Measurements from ENCODE around the gene TBC1D3B. TPM values are rescaled to one million over a fixed set of nuclear protein-coding genes. Genes with fewer than 3 reads are reported as not detected.
"Not testable (repeated sequence)": the region's sequence is repeated elsewhere in the genome, so short reads cannot be mapped to it uniquely, and the experiment has no call there.

The TBC1D3B gene
- polyA plus RNA-seq, 1 donor = 10.9 TPM

DNA sequence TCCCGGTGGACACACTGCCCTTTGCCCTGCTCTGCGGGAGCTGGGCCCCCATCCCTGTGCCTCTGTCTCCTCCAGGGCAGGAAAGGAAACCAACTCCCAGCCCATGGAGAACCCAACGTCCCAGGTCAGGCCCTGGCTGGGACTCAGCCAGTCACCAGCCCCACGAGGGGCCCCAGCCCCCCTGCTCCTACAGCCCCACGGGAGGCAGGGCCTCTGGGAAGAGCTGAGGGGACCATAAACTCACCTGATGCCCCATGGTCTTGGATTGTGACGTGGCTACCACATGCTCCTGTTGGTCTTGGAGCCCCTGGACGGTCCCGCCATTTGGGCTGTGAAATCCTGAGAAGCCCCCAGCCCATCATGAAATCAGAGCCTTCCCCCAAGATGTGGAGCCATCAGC lies 7.6 kb downstream of the TBC1D3B start:
- DNase-seq = not testable (repeated sequence)

DNA sequence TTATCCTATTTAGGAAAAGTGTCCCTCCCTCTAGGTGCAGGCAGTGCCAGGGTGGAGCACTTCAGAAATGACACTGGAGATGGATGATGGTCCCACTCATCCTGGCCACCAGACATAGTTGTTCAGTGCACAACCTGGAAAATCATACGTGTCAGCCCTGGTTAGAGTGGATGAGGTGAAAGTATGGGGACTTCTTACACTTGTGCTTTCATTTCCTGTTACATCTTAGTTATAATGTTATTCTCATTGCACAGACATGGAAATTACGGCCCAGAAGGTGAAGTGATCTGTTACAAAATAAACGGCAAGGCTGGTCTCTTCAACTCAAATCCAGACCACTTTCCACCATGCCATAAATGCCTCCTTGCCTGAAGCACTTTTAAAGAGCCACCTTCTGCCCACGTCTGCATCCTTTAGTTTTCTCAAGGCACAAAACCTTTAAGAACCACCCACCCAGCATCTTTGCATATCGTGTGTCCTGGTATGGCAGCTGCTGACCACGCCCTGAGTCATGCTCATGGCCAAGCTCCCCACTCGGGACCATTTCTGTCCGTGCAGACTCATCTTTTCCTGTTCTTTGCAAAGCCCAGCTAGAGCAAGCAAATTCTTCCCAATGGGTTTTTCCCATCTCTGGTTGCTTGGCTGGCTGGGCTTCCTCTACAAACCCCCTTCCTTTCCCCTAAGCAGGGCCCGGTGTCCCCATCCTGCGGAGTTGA lies 22.4 kb downstream of the TBC1D3B start:
- DNase-seq = no peak

DNA sequence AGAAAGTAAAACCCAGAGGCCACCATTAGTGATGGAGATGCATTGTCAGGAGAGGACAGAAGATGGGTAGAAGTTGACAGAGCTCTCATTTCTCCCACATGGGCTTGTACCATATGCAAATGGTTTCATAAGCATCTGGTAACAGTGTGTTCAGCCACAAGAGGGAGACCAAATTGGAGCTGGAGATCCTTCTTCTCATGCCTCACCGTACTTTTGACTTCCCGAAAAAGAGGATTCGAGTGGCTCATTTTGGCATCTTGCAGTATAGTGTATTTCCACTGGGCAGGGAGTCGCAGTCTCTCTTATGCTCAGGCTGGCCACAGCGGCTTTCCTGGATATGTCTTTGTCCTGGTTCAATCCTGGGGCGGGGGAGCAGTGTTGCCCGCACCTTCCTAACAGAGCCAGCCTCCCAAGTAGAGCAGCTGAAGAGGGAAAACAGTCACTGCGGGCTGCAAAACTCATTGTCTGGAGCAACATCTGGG lies 23.8 kb downstream of the TBC1D3B start:
- no peak for DNase-seq

DNA sequence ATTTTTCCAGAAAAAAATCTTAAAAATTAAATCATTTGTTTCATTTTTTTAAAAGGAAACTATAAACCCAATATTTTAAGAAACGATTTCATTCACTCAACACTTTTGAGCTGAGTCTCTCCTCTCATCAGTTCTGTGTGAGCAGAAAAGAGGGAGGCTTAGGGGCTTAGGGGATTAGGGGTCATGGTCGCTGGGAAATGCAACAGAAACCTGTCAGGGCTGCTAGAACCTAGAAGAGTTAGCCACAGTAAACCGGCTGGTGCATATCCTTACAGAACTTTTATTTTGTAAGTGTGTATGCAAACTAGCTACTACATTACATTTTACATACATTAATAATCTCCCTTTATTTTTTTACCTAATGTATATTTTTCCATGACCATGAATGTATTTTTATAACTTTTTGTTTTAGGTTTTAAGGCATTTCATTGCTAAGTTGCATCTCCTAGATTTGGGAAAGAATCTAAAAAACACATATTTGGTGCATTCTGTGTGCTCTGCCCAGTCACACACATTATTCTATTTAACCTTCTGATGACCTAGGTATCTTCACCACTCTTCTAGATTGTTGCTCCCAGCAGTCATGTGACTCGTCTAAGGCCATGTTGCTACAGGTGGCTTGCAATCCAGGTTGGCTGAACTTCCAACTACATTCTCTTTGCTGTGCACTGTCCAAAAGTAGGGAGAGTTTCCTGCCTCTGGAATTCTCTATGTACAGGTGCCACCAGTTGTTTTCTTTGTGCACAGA lies 24.4 kb downstream of the TBC1D3B start:
- DNase-seq = no peak

DNA sequence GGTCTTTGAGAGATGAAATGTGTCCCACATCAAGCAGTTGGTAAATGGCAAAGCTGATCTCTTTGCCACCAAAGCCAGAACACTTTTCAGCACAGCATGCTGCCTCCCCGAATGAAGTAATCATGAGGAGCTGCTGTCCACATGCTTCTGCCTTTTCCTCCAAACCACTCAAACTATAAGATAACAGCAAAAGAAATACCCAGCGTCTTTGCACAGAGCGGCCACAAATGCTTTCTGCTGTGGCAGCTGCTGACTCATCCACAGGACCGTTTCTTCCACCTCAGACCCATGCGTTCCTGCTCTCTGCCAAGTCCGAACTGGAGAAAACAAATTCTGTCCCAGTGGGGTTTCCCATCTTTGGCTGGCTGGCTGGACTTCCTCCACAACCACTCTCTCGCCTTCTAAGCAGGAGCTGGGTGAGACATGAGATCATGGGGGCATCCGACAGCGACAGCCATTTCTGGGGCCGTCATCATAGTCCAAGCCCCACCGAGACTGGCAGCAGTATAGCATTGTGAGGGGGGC lies 27.1 kb downstream of the TBC1D3B start:
- DNase-seq = no peak

DNA sequence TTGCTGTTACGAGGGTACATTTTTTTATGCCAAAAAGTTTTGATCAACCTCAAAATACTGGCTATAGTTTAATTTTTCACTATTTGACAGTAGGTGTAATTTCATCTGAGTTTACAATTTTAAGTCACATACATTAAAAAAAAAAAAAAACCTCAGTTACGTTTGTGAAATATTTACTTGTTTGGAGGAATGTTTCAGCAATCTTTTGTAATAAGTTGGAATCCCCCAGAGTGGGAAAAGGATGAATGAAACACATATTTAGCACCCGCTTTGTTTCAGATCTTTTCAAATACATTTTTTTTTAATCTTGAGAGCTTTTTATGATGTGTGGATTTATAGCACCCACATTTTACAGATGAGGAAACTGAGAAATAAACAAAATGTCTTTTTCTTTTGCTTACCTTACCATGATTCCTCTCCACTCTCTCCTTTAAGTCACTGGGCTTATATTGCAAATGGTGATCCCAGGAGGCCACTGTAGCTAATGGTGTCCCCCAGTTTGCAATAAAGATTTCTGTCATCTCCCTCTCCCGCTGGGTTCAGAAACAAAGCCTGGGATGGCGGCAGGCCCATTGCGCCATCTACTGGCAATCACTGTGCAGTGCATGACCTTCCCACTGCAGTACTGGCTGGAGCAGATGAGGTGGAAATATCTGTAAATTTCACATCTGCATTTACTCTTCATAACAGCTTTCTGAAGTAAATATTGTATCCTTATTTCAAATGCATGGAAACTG lies 27.7 kb downstream of the TBC1D3B start:
- peak; percentile 70 for DNase-seq

DNA sequence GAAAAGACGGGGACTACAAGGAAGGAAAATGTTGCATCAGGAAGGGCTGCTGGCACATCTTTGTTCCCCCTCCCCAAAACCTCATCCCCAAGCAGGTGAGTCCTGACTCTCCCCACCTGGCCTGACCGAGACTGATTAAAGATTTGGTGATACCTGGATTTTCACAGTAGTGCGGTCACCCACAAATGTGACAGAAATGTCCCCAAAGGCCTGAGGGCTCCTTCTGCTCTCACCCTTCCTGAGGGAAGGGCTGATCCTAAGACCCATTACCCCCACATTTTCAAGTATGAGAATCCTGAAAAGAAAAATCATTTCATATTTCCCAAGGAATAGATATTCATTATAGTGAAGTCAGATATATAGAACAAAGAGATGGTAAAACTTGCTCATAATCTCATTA lies 28.8 kb downstream of the TBC1D3B start:
- DNase-seq = no peak

DNA sequence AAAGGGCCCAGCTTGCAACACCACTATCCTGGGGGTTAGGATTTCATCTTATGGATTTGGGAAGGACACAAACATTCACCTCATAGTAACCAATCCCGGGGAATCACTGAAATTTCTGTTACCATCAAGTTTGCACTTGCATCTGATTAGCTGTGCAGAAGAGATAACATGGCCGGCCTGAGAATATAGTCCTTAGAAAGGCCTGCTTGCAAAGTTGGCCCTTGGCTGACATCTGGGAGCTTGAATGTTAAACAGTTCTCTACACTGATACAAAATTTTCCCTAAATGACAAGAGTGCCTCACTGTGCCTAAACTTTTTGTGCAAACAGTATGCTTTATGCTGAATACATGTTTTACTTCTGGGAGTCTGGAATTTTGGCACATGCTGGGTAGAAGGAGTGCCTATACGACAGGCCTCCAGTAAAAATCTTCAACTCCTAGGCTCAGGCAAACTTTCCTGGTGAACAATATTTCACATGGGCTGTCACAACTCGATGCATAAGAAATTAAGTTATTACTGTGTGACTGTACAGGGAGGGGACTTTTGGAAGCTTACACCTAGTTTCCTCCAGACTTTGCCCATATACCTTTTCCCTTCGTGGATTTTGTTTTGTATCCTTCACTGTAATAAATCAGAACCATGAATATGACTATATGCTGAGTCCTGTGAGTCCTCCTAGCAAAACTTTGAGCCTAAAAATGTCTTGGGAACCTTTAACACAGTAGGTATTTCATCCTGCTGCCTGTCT lies 31.3 kb downstream of the TBC1D3B start:
- no peak for DNase-seq

DNA sequence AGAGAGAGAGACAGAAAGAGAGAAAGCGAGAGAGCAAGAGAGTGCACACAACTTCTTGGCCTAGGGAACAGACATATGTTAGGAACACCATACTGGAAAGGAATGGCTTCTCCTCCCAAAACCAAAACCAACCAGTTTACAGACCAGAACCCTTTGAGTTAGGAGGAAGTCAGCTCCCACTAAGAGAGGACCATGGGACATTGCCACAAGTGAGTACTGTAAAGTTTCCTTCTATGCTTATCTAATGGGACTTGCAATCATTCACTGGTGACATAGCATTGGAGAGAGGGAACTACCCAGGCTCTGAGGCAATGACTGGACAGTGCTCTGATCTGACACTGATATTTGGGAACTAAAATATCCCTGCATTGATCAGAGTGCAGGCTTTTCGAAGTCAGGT lies 32.4 kb downstream of the TBC1D3B start:
- no peak for DNase-seq

DNA sequence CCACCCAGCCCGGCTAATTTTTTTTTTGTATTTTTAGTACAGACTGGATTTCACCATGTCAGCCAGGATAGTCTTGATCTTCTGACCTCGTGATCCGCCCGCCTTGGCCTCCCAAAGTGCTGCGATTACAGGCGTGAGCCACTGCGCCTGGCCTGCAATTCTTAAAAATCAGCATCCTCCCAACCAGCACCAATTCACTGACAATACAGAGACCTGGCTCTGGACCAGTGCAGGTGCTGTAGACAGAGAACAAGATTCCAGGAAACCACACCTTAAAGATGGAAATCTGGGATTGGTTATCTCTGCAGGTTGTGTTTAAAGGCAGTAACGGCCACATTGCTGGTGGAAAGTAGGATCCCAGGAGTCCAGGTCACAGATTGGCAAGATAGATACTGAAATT lies 33.6 kb downstream of the TBC1D3B start:
- no peak for DNase-seq

DNA sequence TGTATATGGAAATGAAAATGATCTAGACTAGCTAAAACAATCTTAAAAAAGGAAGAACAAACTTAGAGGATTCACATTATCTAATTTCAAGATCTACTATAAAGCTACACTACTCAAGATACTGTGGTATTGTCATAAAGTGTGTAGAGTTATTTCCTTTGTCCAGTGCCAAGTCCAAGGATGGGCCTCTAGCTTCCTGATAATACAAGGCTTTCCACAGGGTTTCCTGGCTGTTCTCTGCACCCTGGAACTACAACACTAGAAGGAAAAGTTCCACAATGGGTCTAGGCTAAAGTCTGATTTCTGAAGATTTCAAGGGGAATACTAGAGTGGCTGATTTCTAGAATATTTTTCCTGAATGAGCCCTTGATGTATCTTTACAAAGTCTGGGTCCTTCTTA lies 34.2 kb downstream of the TBC1D3B start:
- DNase-seq = no peak

DNA sequence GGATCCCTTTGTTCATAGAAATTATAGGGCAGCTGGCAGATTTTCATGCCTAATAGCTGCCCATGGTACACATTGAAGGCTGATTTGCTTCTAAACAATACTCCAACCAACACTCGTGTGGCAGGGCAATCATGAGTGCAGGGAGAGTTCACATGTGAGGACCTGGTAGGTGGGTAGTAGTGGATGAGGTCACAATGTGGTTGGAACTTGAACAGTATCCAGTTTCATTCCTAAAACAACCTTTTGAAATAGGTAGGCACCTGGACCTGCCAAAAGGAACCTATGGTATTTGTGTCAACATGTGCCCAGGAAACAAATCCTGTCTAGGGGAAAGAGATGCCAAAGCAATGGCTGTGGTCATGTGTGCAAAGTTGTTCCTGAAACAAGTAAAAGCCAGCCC lies 40.0 kb downstream of the TBC1D3B start:
- no peak for DNase-seq

DNA sequence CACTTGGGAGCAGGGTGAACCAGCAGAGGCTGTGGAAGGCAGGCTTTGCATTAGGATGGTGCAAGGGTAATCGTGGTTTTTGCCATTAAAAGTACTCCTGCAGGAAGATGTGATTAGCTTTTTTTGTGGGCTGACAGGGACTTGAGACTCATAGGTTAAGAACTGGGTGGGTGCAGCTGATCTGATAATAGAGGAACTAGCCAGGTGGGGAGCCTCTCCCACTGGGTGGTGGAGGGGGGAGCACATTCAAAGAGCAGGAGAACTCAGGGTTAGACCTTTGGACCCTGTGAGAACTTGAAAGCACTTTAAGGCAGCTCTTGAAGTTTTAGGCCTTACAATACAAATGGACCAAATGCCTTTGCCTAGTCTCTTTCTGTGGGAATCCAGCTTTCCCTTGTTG lies 40.4 kb downstream of the TBC1D3B start:
- DNase-seq = no peak

DNA sequence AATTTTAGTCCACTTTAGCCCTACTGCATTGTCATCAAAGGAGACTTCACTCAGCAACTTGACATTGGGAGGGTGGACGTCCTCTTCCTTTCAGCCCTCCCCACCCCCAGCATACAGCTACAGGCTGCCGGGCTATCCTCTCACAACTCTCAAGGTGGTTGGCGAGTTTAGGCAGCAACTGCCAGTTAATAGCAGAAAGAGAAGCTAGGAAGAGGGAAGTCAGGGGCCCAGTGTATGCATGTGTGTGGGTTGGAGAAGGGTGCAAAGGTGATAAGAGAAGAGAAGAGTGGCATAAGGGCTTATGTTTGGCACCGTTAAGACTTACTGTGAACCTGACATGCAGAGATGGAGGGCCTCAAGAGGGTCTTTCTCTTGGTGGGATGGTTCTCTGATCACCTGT lies 41.0 kb downstream of the TBC1D3B start:
- DNase-seq = no peak

DNA sequence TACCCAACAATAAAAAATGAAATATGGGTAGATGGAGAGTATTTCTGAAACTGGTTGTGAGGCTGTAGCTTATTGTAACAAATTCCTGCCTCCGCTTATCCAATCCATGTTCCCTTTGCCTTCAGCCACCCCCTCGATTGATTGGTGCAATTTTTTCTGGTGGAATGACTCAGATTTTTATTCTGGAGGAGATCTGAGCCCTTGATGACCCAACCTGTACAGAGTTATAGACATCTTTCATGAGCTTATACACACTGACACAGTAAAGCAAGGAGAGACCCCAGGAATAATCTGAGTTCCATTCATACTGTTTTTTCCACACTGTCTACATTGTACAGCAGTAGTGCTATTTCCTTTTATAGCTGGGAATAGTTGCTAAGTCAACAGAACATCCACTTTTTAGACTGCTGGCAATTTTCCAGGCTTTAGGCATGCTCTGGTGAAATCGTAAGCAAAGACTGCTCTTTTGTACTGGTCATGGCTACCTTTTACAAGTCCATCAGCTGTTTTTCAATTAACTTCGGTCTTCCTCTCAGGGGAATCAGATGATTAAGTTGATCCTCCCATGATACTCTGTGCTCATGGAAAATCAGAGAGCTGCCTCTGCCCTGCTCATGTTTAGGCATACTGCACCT lies 42.7 kb downstream of the TBC1D3B start:
- peak; percentile 39 for DNase-seq

DNA sequence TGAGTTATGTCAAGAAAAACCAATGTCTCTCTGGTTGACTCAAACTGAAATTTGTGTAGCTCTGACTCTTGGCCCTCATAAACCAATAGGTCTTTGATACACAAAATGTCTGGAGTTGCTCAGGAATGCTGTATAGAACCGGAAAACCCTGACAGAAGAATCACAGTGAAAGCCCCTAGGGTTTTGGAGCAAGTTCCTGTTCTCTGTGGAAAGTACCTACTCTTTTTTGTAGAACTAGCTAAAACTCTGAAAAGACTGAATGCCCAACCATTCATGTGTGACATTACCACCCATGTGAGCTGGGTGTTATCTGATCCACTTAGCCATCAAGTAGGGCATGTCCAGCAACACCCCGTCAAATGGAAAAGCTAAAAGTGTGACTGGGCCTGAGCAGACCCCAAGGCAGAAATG lies 44.0 kb downstream of the TBC1D3B start:
- no peak for DNase-seq

DNA sequence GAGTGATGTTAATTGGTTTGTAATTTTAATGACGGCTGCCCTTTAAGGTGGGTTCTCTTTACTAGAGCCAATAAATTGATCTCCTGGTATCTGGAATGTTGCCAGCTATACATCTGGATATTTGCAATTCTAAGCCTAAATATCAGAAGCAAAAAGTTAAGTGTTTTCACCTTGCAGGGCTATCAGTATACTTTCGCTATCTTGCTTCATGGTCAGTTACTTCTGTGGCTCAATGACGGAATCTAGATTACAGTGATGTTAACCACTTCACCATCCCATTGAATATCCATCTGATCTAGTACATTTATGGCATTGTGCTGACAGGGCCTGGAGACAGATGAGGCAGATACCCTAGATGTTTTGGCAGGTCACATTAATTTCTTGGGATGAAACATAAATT lies 44.5 kb downstream of the TBC1D3B start:
- no peak for DNase-seq

DNA sequence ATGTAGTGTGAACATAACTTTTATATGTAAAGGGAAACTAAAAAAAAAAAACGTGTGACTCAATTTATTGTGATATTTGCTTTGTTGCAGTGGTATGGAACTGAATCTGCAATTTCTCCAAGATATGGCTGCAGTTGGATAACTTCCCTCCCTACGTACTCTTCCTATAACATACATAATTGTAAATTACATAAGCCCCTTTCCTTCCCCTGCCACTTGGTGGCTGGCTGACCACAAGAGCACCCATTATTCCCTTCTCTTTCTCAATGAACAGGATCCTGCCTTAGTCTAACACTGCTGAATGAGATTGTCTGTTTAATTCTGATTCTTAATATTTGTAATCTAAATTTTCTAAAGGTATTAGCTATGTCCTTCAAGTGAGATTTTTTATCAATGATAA lies 45.0 kb downstream of the TBC1D3B start:
- no peak for DNase-seq

DNA sequence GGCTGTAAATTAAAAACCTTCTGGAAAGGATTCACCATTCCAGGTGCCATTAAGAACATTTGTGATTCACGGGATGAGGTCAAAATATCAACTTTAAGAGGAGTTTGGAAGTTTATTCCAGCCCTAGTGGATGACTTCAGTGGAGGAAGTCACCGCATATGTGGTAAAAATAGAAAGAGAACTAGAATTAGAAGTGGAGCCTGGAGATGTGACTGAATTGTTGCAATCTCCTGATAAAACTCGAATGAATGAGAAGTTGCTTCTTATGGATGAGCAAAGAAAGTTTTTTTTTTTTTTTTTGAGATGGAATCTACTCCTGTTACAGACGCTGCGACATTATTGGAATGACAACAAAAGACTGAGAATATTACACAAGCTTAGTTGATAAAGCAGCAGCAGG lies 46.1 kb downstream of the TBC1D3B start:
- DNase-seq = no peak

DNA sequence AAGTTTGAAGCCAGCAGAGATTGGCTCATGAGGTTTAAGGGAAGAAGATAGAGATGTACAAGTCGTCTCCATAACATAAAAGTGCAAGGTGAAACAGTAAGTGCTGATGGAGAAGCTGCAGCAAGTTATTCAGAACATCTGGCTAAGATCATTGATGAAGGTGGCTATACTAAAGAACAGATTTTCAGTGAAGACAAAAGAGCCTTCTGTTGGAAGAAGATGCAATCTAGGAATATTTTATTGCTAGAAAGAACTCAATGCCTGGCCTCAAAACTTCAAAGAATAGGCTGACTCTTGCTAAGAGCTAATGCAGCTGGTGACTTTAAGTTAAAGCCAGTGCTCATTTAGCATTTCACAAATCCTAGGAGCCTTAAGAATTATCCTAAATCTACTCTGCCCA lies 46.8 kb downstream of the TBC1D3B start:
- DNase-seq = no peak

DNA sequence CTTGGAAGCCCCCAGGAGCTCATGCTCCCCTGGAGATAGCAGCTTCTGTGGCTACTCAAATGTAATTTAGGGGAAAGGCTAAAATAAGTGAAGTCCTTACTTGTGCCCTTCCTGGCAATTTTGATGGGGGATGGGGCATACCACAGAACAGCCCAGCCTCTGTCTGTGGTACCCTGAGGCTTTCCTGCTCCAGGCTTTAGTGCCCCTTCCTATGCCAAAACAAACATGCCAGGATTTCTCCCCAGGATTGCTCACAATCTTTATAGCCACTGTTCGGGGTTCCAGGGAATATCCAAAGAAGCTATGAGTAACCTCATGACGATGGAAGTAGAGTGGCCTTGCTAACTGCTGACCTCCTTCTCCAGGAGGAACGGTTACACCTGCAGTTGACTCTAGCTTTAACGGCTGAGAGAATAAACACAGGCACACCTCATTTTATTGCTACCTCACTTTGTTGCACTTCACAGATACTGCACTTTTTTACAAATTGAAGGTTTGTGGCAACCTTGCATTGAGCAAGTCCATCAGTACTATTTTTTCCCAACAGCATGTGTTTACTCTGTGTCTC lies 47.9 kb downstream of the TBC1D3B start:
- DNase-seq = no peak

DNA sequence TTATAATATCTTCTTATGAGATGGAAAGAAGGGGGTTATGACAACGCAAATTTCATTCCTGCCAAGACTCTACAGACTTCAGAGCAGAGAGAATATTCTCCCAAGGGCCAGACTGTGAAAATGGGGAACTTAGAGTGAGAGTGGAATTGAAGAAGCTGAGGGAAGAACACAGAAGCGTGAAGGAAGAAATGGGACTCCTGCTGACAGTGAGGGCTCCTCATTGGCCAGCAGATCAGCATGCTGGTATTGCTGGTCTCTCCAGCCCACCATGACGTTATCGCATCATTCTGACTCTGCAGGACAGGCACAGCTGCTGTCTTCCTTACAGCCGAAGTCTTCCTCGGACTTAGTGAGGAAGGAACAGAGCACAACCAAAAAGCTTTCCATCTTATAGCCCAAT lies 48.5 kb downstream of the TBC1D3B start:
- no peak for DNase-seq

Measured in hindlimb muscle (tissue), 1 donor.